Measurements from ENCODE around the gene CEP72. TPM values are rescaled to one million over a fixed set of nuclear protein-coding genes. Genes with fewer than 3 reads are reported as not detected.

Gene CEP72
- total RNA-seq, 2 donors from 2014 or later: 3.8 to 21.0 TPM

- no peaks in the 10 kb centered on the region for H3K4me1 ChIP-seq
- H3K27me3 ChIP-seq: no peaks in the 10 kb centered on the region
- TF ChIP-seq CTCF (IDR thresholded peaks at IDR 0.05): no peak
- no peaks in the 10 kb centered on the region for H3K9me3 ChIP-seq
- no peak overlapping the region for H3K4me3 ChIP-seq
- no peaks in the 10 kb centered on the region for H3K36me3 ChIP-seq
- no peak overlapping the region for H3K9ac ChIP-seq (ENCODE audit: low read depth in 2 of 2, low read length in 2 of 2)
- no peak for DNase-seq
- intact Hi-C loops (cut with DNase I): no loop called here
- no peak overlapping the region for H3K27ac ChIP-seq
These were observed 20.4 kb upstream of the CEP72 start for GRCh38 chr5:591746-592145.

DNA sequence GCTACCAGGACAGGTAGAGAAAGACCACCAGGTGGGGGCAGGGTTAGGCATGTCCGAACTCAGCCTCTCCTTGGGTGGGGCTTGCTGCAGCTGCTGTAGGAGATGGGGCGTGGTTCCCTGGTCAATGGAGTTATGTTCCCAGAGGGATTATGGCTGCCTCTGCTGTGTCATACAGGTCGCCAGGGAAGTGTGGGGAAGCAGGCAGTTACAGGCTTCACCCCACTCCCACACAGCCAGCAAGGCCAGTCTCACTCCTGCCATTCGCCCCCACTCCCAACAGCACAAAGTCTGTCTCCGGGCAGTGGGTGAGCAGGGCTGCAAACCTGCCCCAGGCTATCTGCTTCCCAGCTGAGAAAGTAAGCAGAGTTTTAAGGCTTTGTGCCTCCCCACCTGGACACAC, 20.0 kb upstream of the CEP72 start:
- H3K4me1 ChIP-seq: no peaks in the 10 kb centered on the region
- H3K27me3 ChIP-seq: no peaks in the 10 kb centered on the region
- H3K9ac ChIP-seq (ENCODE audit: low read depth in 2 of 2, low read length in 2 of 2): no peak overlapping the region
- intact Hi-C loops (cut with DNase I): no loop called here
- no peaks in the 10 kb centered on the region for H3K36me3 ChIP-seq
- no peak for DNase-seq
- H3K4me3 ChIP-seq: no peak overlapping the region
- no peak overlapping the region for H3K27ac ChIP-seq
- no peak for TF ChIP-seq CTCF (IDR thresholded peaks at IDR 0.05)
- H3K9me3 ChIP-seq: no peaks in the 10 kb centered on the region

- H3K4me1 ChIP-seq: no peaks in the 10 kb centered on the region
- H3K4me3 ChIP-seq: no peak overlapping the region
- no peak for TF ChIP-seq CTCF (IDR thresholded peaks at IDR 0.05)
- H3K9ac ChIP-seq (ENCODE audit: low read depth in 2 of 2, low read length in 2 of 2): no peak overlapping the region
- no peak for DNase-seq
- intact Hi-C loops (cut with DNase I): no loop called here
- H3K9me3 ChIP-seq: no peaks in the 10 kb centered on the region
- no peak overlapping the region for H3K27ac ChIP-seq
- H3K27me3 ChIP-seq: no peaks in the 10 kb centered on the region
- H3K36me3 ChIP-seq: no peaks in the 10 kb centered on the region
These were observed 18.6 kb upstream of the CEP72 start for GRCh38 chr5:593511-593910.

- Histone ChIP-seq H3K36me3 (no peaks in the 10 kb centered on the region), H3K9me3 (no peaks in the 10 kb centered on the region), H3K27ac (no peak overlapping the region), H3K9ac (ENCODE audit: low read depth in 2 of 2, low read length in 2 of 2) (no peak overlapping the region), H3K27me3 (no peaks in the 10 kb centered on the region), H3K4me3 (no peak overlapping the region), H3K4me1 (no peaks in the 10 kb centered on the region)
- no peak for TF ChIP-seq CTCF (IDR thresholded peaks at IDR 0.05)
- intact Hi-C loops (cut with DNase I): no loop called here
- no peak for DNase-seq
These were observed 17.8 kb upstream of the CEP72 start for GRCh38 chr5:594226-594860.

DNA sequence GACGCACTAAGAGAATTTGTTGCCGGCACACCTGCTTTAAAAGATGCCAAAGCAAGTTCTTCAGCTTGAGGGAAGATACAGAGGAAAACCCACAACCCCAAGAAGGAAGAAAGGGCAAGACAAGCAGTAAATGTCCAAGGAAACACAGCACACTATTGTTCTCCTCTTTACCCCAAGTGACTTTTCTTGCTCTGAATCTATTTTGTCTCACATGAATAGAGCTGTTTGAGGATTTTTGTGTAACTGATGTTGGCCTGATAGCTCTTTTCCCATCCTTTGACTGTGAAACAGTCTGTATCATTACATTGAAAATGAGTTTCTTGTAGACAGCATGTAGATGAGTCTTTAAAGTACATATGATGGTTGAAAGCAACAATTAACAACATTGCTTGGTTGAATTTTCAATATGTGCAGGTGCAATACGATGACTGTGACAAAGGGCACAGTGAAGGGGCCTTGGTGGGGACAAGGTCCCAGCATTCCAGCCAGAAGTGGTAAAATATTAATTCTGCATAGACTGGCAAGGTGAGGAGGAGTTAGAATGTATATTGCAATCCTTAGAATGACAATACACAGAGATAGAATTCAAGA, 16.8 kb upstream of the CEP72 start:
- TF ChIP-seq CTCF (IDR thresholded peaks at IDR 0.05): no peak
- H3K4me3 ChIP-seq: no peak overlapping the region
- DNase-seq: no peak
- no peak overlapping the region for H3K9ac ChIP-seq (ENCODE audit: low read depth in 2 of 2, low read length in 2 of 2)
- no peaks in the 10 kb centered on the region for H3K36me3 ChIP-seq
- no peak overlapping the region for H3K27ac ChIP-seq
- no peaks in the 10 kb centered on the region for H3K4me1 ChIP-seq
- H3K27me3 ChIP-seq: no peaks in the 10 kb centered on the region
- intact Hi-C loops (cut with DNase I): no loop called here
- H3K9me3 ChIP-seq: no peaks in the 10 kb centered on the region
